Measurements from ENCODE around the gene PTH2.

PTH2 gene

GRCh38 chr19:49411681-49412326 lies 11.4 kb downstream of the PTH2 start:
- no peak for DNase-seq (ENCODE audit: low read depth, low spot score)

GRCh38 chr19:49409441-49410029 lies 13.7 kb downstream of the PTH2 start:
- no peak for DNase-seq (ENCODE audit: low read depth, low spot score)

- DNase-seq (ENCODE audit: low read depth, low spot score): no peak
Measured at GRCh38 chr19:49408816-49409440, 14.3 kb downstream of the PTH2 start.

- no peak for DNase-seq (ENCODE audit: low read depth, low spot score)
Measured at GRCh38 chr19:49407482-49408015, 15.7 kb downstream of the PTH2 start.

- DNase-seq (ENCODE audit: low read depth, low spot score): no peak
Measured at GRCh38 chr19:49407079-49407478, 16.2 kb downstream of the PTH2 start.

GRCh38 chr19:49403404-49404187 lies 19.6 kb downstream of the PTH2 start:
- DNase-seq (ENCODE audit: low read depth, low spot score): peak; percentile 90

- DNase-seq (ENCODE audit: low read depth, low spot score): no peak
Measured at GRCh38 chr19:49400029-49400428, 23.2 kb downstream of the PTH2 start.

- no peak for DNase-seq (ENCODE audit: low read depth, low spot score)
Measured at GRCh38 chr19:49398931-49399330, 24.3 kb downstream of the PTH2 start.

- DNase-seq (ENCODE audit: low read depth, low spot score): peak; percentile 14
Measured at GRCh38 chr19:49398001-49398615, 25.1 kb downstream of the PTH2 start.

- no peak for DNase-seq (ENCODE audit: low read depth, low spot score)
Measured at GRCh38 chr19:49396738-49397505, 26.3 kb downstream of the PTH2 start.

- no peak for DNase-seq (ENCODE audit: low read depth, low spot score)
Measured at GRCh38 chr19:49395581-49396407, 27.4 kb downstream of the PTH2 start.

GRCh38 chr19:49393881-49394280 lies 29.4 kb downstream of the PTH2 start:
- no peak for DNase-seq (ENCODE audit: low read depth, low spot score)

- DNase-seq (ENCODE audit: low read depth, low spot score): peak; percentile 88
Measured at GRCh38 chr19:49391581-49392399, 31.5 kb downstream of the PTH2 start.

GRCh38 chr19:49390929-49391359 lies 32.3 kb downstream of the PTH2 start:
- DNase-seq (ENCODE audit: low read depth, low spot score): no peak

- DNase-seq (ENCODE audit: low read depth, low spot score): no peak
Measured at GRCh38 chr19:49390131-49390928, 32.9 kb downstream of the PTH2 start.

- DNase-seq (ENCODE audit: low read depth, low spot score): no peak
Measured at GRCh38 chr19:49389406-49389805, 33.8 kb downstream of the PTH2 start.

- DNase-seq (ENCODE audit: low read depth, low spot score): peak; percentile 87
Measured at GRCh38 chr19:49387936-49388372, 35.3 kb downstream of the PTH2 start, which contains the start of gene KASH5. TSS of gene KASH5 (plus strand) at chr19:49388249. CDS start at chr19:49390884, 2,635 bp downstream.

- no peak for DNase-seq (ENCODE audit: low read depth, low spot score)
Measured at GRCh38 chr19:49383599-49383998, 39.6 kb downstream of the PTH2 start.
